IPS DF 19.7 (cell line): ENCODE measurements around the gene TEX14.
"Not testable (repeated sequence)": the region's sequence is repeated elsewhere in the genome, so short reads cannot be mapped to it uniquely, and the experiment has no call there.

Experiments
- DNase-seq: peaks from one replicate; pipeline ENCODE4 v3.0.0-alpha.2; 2013; ENCODE audit warnings: low read depth, low spot score

TEX14 gene

GRCh38 chr17:58691701-58692238, at the start of gene TEX14:
Gene TEX14, minus strand, starts transcription at chr17:58692045. Its CDS starts 40,044 bp downstream, at chr17:58652001.
- DNase-seq: no peak

DNA sequence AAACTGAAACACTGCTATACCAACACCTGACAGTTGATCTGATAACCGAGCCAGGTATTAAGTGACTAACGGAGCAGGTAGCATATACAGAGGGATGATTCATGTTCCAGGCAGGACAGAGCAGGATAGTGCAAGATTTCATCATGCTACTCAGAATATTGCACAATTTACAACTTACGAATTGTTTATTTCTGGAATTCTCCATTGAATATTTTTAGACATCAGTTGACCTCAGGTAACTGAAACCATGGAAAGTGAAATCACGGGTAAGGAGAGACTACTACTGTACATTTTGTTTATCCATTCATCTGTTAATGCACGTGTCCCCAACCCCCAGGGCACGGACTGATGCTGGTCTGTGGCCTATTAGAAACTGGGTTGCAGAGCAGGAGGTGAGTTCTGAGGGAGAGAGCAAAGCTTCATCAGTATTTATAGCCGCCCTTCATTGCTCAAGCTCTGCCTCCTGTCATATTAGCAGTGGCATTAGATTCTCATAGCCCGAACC, 49.3 kb upstream of the TEX14 start:
- no peak for DNase-seq

DNA sequence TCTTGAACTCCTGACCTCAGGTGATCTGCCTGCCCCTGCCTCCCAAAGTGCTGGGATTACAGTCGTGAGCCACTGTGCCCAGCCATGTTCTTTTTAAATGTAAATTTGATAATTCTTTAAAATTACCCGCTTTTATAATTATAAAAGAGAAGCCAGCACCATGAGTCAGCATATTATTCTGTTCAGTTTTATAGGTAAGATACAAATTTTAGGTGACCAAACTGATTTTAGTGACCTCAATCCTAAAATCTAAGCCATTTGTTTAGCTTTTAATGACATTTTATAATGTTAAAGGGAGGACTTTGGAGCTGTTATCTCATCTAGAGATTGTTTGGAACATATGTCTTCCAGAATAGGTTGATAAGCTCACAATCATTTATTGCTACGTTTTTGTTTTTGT, 43.0 kb upstream of the TEX14 start:
- no peak for DNase-seq

DNA sequence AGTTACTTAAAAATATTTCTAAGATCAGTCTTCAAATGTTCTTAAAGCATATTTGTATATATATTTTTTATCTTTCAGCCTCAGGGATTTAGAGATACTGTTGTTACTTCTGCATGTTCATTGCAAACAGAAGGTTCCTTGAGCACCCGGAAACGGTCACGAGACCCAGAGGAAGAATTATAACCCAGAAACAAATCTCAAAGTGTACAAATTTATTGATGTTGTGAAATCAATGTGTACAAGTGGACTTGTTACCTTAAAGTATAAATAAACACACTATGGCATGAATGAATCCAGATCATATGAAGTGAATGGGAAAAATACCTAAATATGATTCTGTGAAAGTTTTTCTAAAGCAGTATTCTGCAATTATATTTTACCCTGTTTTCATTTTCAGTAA, 42.2 kb upstream of the TEX14 start:
- no peak for DNase-seq

DNA sequence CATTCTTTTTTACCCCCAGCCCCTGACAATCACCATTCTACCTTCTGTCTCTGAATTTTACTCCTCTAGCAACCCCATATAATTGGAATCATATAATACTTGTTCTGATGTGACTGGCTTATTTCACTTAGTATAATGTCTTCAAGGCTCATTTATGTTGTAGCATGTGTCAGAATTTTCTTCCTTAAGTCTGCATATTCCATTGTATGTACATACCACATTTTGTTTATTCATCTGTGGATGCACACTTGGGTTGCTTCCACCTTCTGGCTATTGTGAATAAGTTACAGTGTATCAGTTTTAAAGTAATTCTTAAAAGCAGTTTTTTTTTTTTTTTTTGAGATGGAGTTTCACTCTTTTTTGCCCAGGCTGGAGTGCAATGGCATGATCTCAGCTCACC, 39.1 kb upstream of the TEX14 start:
- DNase-seq: no peak

- no peak for DNase-seq
Measured at GRCh38 chr17:58728798-58729197, 37.0 kb upstream of the TEX14 start.

DNA sequence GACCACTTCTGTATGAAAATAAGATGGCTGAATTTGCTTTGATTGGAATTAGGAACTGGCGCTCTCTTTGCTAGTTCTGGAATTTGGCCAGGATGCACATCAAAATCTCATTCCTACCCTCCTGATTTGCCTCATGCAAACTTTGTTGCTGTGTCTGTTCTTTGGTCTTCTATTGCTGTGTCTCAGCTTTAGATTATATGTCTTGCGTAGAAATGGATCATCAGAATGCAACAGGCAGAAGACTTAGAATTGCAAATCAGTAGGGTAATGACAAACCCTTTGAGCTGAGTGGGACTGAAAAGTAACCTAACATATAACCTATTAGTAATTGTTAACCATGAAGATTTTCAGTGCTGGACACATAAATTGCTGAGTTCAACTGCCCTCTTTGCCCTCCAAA, 30.9 kb upstream of the TEX14 start:
- DNase-seq: no peak

DNA sequence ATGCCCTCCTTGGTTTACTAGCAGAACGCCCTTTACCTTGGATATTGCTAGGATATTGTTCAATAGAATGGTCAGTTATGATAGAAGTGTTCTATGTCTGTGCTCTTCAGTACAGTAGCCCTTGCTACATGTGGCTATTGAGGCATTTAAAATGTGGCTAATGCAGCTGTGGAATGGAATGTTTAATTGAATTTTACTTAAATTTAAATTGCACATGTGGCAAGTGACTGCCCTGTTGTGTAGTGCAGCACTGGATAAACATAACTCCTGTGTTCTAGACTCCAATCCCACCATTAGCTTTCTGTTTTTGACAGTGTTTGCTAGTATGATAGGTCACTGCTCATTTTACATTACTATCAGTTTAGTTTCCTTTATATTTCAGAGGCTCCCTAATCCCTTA, 30.4 kb upstream of the TEX14 start:
- DNase-seq: no peak

DNA sequence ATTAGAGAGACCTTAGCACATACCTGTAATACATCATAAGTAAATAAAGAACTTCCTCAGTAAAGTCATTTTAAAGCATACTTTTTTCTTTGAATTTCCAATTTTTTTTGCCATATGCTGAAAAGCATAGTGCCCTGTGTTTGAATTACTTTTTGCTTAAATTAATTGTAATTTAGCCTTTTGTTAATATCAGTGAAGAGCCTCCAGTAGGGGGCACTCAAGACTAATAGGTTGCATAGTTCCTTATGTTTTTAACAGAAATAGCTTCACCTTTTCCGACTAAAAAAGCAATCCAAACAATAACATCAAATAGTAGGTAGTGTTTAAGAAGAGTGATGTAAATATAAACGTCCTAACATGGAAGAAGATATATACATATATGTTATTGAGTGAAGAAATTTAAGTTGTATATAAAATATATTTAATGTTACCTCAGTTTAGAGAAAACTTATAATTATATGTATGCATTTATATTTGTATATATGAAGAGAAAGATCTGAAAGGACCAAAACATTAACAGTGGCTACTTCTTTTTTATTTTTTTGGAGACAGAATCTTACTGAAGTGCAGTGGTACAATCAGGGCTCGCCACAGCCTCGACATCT, 19.2 kb upstream of the TEX14 start:
- no peak for DNase-seq

- no peak for DNase-seq
Measured at GRCh38 chr17:58706351-58707140, 14.7 kb upstream of the TEX14 start.

DNA sequence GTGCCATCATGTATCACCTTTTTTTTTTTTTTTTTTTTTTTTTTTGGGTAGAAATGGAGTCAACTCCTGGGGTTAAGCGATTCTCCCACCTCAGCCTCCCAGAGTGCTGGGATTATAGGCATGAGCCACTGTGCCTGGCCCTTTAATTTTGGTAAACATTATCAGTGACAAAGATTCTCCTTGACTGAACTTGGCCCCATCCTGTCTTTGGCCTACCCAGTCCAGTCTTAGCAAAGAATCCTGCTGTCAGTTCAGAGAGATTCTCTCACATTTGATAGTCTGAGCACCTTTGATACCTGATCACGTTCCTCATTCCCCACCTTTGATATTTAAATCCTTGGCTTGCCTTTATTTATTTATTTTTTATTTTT, 12.1 kb upstream of the TEX14 start:
- no peak for DNase-seq

DNA sequence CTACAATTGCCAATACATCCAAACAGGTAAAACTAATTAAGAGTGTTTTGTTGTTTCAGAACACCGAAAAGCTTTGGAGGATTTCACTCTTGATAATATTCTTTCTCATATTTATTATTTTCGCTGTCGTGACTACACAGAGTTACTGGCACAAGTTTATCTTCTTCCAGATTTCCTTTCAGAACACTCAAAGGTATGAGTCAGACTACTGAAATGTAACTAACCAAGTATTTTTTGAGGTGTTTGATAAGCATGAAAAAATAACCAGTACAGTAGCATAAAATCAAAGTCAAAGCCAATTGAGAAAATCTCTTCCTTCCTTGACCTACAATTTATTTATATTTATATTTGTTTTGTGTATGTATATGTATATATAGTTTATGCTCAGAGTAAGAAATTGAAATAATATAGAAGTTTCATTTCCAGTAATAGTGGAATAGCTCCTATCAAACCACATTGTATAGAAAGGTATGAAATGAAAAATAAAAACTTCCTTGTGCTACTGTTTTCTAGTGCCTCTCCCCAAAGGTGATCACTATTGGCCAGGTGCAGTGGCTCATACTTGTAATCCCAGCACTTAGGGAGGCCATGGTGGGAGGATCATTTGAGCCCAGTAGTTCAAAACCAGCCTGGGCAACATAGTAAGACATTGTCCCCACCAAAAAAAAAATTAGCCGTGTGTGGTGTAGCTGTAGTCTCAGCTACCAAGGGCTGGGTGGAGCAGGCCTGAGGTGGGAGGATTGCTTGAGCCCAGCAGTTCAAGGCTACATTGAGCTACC, 11.5 kb upstream of the TEX14 start:
- no peak for DNase-seq

DNA sequence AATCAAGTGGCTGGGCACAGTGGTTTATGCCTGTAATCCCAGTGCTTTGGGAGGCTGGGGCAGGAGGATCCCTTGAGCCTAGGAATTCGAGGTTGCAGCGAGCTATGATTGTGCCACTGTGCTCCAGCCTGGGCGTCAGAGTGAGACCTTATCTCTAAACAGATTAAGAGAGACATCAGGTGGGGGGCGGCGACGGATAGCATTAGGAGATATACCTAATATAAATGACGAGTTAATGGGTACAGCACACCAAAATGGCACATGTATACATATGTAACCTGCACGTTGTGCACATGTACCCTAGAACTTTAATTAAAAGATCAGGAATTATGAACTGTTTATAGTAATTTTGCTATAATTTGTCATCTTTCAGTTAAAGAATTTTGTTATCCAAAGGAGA, 10.9 kb upstream of the TEX14 start:
- no peak for DNase-seq

GRCh38 chr17:58702045-58702476, 10.2 kb upstream of the TEX14 start:
- no peak for DNase-seq

DNA sequence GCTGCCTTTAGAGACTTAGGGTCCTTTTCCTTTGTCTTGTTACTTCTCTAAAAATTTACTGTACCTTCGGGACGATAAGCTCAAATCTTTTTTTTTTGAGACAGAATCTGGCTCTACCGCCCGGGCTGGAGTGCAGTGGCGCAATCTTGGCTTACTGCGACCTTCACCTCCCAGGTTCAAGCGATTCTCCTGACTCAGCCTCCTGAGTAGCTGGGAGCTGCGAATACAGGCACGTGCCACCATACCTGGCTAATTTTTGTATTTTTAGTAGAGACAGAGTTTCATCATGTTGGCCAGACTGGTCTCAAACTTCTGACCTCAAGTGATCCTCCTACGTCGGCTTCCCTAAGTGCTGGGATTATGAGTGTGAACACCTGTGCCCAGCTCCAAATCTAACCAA, 7.9 kb upstream of the TEX14 start:
- DNase-seq: no peak

DNA sequence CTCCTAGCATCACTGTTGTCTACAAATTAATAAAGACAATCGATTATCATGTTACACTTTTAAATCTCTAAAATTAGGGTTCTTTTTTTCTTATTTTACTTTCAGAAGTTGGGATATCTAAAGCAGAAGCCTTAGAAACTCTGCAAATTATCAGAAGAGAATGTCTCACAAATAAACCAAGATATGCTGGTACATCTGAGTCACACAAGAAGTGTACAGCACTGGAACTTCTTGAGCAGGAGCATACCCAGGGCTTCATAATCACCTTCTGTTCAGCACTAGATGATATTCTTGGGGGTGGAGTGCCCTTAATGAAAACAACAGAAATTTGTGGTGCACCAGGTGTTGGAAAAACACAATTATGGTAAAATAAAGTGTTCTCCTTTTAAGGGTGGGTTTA, 3.0 kb upstream of the TEX14 start:
- no peak for DNase-seq

GRCh38 chr17:58694302-58694701, 2.5 kb upstream of the TEX14 start:
- no peak for DNase-seq

GRCh38 chr17:58693751-58694150, 1.9 kb upstream of the TEX14 start:
- DNase-seq: no peak

DNA sequence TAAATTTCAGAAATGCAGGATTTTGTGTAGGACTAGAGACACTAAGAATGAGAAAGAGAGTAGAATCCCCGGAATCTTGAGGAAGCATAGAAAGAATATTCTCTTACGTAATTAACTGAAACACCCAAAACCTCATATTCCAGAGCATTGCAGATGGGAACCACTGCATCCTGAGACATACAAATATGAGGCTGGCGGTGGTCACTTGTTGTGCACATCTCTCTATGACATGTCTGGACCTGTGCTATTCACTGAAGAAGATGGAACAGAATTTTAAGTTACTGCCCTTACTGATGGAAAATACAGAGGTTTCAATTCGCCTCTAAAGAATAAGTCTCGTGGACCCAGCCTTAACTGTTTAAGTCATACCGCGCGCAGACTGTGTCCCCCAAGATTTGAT, 1.4 kb upstream of the TEX14 start:
- no peak for DNase-seq

DNA sequence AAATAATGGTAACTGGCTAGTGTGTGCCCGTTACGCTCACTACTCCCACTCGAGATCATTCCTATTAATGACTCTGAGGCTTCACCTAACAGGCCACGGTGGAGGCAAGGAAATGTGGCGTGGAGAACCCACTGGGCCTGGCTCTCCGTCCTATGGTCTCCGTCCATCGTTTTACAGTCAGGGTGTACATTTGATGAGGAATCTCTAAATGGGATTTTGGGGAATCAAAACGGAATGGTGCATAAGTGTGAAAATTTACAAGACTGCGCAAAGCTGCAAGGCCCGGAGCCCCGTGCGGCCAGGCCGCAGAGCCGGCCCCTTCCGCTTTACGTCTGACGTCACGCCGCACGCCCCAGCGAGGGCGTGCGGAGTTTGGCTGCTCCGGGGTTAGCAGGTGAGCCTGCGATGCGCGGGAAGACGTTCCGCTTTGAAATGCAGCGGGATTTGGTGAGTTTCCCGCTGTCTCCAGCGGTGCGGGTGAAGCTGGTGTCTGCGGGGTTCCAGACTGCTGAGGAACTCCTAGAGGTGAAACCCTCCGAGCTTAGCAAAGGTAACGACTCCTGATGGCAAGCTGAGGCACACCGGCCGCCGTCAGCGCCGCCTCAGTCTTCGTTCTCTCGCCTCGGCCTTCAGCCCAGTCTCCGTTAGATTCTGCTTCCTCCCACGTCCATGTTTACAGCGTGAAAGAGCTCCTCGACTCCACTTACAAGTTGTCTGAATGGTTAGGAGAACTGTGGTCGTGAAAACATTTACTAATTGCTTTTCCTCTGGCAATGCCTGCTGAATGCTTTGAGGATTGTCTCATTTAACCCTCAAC, 602 bp upstream of the TEX14 start, which contains the start of gene RAD51C:
TSS of gene RAD51C (plus strand) at position 364 of the 817 bp plus-strand sequence. CDS start at position 406, 42 bp downstream.
- peak; percentile 40 for DNase-seq

DNA sequence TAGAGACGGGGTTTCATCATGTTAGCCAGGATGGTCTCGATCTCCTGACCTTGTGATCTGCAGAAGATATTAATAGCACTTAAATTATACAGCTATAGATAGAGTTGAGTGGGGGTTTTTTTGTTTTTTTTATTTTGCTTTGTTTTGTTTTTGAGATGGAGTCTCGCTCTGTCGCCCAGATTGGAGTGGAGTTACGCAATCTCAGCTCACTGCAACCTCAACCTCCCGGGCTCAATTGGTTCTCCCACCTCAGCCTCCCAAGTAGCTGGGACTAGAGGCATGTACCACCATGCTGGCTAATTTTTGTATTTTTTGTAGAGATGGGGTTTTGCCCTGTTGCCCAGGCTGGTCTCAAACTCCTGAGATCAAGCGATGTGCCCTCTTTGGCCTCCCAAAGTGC, 1.8 kb downstream of the TEX14 start:
- DNase-seq: not testable (repeated sequence)
